DLD1 (cell line): Measurements from ENCODE around the gene ANGPTL2.

ENCODE experiments used
- in situ Hi-C: cut with HindIII; loops from 2 replicates; pipeline ENCODE4 v1.10.0; 2017; ENCODE audit warnings: low sequenced_read_pairs

Gene ANGPTL2

DNA sequence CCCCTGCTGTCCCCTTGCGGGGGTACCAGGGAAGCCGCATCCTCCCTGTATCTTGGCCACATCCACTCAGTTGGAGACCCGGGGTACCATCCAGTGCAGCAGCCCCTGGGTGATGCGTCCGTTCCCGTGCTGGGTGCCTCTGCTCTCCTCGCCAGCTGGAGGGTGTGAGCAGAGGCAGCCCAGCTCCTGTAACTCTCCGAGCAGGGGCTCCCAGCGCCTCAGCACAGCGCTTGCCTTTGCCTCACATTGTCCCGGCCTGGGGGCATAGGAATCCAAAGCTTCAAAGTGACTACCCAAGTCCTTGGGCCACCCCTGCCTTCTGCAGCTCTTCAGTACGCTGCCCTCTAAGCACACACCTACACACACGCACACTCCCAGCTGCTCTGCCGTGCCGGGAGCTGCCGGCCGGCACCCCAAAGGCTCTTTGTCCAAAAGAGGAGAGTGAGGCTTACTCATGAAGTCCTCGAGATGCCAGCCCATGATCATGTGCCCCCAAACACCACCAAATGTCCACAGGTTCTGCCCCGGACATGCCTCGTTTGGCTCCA is 733 bp downstream of the ANGPTL2 start:
- in situ Hi-C loops, result no loop called here

DNA sequence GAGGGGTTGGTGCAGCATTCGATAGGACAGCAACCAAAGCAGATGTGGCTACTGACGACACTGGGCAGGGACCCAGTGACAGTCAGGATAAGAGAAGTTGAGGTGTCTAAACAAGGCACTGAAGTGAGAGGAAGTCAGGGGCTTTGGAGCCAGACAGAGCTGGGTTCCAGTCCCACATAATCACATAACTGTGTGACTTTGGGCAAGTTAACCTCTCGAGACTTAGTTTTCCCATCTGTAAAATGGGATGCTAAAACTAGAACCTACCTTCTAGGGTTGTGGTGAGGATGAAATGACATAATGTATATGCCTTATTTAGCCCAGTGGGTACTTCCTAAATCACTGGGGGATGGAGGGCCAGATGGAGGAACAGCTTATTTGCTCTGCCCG is 3.1 kb downstream of the ANGPTL2 start:
- in situ Hi-C loops, result no loop called here

DNA sequence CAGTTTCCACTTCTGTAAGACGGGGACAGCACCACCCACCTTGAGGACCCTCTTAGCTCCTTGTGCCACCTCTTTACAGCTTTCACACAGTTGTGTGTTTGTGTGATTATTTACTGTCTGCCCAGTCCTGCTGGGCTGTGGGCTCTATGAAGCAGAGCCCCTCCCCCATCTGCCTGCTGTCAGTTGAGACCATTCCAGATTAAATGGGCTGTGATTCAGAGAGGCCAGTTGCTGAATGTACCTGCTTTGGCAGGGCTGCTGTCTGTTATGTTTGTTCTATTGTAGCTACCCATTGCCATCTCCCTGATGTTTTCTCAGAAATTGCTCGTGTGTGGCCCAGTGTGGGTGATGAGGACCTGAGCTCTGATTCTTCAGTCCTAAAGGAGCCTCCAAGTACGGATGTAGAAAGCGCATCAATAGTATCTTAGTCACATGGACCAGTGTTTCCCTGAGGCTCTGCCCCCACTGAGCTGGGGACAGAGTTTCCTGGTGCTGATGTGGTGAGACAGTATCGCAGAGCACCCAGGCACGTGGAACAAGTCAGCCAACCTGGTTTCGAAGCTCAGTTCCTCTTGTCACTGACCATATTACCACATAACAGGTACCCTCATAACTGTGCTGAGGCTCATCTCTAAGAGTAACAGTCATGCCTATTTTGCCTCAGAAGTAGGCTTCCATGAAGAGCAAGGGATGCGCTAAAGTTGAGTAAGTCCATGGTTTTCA is 3.7 kb downstream of the ANGPTL2 start:
- in situ Hi-C loops, result no loop called here

DNA sequence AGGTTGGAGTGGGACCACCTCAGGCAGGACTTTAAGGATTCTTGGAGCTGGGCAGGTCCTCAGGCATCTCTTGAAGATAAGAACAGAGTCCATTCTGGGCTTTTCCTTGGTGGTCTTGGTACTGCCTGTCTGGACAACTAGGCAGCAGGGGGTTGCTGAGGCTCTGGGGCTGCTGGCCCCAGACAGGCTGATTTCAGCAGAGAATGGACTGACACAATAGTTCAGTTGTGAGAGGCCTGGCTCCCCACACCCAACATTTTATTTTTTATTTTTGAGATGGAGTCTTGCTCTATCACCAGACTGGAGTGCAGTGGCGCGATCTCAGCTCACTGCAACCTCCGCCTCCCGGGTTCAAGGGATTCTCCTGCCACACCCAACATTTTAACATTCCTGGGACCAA is 4.6 kb downstream of the ANGPTL2 start:
- in situ Hi-C loops, result no loop called here

DNA sequence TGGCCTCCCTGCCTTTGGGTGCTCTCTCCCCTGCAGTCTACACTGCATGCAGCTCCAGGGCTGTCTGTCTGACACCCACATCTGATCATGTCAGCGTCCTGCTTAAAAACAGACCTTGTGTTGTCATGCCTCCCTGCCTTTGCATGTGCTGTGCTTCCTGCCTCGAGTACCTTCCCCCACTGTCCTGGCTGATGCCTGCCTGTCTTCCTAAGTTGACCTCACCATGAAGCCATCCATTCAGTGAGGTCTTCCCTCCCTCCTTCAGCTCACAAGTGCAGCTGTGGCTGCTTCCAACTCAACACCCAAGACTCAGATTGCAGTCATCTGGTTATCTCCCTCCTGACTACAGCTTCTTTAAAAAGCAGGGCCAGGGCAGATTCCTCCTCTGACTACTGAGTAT is 5.5 kb downstream of the ANGPTL2 start:
- in situ Hi-C loops, result no loop called here

DNA sequence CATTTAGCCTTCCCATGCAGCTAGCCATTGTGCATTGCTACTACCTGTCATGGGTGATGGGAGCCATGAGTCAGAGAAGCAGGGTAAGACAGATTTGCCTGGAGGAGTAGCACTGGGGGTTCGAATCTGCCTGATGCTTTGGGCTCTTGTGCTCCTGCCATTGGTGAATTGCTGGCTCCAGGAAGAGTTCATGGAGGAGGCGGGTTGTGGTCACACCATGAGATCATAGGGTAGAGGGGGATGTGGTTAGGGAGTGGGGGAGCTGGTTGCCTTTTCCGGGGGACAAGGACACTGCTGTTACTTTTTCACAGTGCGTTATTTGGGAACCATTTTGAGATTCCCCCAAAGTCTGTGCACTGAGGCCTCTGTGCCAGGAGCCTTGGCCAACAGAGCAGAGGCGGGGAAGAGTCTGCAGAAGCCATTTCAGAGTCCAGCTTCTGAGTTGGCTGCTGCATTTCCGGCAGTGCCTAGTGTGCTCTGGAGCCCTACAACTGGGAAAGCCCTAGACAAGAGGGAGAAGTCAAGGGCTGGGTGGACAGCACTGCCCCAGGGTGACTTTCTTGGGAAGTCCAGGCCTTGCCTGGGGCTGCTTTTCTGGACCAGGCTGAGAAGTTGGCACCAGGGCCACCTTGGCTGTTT is 6.2 kb downstream of the ANGPTL2 start:
- in situ Hi-C loops, result no loop called here

DNA sequence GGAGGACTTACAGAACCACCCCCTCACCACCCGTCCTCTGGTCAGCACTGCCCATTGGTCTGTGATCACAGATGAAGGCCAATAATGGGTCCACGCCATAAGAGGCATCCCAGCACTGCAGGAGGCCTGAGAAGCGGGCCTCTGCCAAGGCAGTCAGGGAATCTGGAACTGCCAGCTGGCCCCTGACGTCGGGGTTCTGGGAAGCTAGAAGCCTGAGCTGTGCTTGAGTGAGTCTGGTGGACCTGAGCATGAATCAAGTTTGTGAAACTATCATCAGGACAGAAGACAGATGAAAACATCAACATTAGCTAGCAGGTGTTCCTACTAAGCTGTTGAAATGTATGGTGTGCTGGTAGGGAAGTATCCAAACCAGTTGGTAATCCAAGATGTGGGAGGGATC is 7.8 kb downstream of the ANGPTL2 start:
- in situ Hi-C loops, result no loop called here

DNA sequence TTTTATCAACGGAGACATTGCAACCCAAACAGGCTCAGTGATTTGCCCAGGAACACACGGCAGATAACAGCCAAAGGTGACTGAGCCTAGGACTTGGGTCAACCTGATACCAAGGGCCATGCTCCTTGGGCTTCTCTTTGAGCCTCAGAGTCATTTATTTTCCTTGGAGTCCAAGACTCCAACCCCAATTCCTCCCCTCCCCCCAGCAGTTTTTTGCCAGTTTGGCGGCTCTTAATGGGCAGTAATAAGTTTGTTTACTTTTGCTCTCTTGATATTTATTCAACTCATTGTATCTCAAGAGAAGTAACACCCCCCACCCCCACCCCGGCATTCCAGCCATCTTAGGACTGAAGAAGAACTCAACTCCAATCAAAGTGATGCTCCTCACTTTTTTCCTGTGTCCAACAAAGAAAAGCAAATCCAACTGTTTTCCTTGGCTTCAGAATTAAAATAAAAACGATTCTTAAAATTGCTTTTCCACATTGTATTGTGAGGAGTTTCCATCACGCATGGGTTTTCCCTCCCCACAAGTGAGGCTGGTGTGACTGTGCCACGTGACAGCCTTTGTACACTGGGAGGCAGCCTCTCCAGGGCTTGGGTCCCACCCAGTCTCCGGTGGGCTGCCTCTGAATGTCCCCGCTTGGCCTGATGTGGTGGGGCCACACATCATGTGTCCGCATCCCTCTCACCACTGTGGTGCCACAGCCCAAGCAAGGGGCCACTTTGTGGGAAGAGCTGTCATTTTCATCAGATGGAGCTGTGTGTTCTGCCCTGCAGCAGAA is 9.1 kb downstream of the ANGPTL2 start:
- in situ Hi-C loops, result no loop called here

DNA sequence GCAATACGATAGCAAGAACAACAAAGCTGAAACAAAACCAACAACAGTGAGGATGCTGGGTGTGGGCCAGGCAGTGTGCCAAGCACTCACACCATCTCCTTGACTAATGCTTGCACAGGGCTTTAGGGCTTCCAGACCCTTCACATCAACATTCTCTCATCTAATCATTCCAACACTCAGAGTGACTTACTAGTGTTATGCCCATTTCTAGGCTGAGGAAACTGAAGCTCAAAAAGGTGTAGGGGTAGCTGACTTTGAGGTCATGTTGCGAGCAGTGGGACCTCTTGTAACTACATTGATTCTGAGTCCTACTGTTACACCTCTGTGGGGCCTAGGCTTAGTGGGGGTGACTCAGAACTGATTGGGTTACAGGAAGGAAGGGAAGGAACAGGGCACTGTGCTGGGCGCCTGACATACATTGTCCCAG is 9.7 kb downstream of the ANGPTL2 start:
- in situ Hi-C loops, result no loop called here

DNA sequence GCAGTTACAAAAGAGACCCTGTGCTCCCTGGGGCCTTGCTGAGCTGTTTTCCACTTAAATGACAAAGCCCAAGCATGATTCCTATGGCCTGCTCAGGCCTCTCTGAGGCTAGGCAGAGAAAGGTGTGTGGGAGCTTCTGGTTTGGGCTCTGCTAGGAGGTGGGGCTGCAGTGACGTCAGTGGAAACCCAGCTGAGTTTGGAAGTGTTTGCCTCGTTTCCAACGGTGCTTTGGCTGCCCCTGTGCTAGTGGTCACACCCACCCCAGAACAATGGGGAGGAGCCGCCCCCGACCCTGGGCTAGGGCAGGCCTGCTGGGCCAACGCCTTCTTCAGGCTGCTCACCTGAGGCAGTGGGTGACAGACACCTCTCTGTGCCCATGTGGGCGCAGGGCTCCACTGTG is 10.4 kb downstream of the ANGPTL2 start:
- in situ Hi-C loops, result no loop called here

DNA sequence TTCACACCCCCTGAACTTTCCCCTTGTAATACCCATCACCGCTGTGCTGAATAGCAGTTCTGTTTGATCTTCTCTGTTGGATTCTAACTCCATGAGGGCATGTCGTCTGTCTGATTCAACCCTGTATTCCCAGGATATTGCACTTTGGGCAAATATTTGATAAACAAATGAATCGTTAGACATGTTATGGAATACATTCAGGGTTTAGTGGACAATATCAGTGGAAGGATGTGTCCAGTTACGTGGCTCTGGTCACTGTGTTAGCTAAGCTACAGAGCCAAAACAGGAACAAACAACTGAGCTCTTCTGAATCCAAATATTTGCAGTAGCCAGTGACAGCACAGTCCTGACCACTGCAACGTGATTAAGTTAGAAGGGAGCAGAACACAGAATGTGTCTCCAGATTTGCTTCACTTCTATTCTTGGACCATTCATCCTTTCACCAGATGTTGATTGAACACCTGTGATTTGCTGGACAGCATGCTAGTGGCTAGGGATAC is 13.2 kb downstream of the ANGPTL2 start:
- in situ Hi-C loops, result no loop called here

DNA sequence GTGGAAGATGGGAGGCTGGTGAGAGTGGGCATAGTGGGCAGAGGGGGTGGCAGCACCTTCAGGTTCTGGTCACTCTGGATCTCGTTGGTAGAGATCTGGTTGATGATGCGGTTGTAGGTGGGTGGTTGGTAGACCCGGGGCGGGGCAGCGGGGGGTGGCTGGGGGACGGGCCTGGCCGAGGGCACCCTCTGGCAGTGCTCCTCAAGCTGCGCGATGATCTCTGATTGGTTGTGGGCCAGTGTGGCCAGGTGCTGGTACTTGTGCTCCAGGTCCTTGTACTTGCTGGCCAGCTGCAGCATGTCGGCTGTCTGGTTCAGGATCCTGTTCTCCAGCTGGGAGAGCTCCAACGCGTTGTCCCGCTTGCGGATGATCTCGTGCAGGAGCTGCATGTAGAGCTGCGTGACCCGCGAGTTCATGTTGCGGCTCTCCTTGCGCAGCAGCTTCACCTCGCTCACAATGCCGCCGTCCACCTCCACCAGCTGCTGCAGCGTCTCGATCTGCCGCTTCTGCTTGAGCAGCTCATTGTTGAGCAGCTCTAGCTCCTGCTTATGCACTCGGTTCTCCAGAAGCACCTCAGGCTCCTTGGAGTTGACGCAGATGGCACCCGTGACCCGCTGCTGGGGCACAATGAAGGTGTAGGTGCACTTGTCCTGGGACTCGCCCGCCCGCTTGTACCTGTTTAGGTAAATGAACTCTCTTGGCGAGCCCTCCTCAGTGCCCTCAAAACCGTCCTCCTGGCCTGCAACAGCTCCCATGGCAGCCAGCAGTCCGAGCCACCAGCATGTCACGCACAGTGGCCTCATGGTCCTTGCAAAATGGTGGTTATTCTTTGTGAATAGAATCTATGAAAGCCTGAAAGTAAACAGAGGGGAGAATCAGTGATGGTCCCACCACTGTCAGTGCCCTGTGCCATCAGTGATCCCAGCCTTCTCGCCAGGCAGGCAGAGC is 14.2 kb downstream of the ANGPTL2 start:
- in situ Hi-C loops, result no loop called here

DNA sequence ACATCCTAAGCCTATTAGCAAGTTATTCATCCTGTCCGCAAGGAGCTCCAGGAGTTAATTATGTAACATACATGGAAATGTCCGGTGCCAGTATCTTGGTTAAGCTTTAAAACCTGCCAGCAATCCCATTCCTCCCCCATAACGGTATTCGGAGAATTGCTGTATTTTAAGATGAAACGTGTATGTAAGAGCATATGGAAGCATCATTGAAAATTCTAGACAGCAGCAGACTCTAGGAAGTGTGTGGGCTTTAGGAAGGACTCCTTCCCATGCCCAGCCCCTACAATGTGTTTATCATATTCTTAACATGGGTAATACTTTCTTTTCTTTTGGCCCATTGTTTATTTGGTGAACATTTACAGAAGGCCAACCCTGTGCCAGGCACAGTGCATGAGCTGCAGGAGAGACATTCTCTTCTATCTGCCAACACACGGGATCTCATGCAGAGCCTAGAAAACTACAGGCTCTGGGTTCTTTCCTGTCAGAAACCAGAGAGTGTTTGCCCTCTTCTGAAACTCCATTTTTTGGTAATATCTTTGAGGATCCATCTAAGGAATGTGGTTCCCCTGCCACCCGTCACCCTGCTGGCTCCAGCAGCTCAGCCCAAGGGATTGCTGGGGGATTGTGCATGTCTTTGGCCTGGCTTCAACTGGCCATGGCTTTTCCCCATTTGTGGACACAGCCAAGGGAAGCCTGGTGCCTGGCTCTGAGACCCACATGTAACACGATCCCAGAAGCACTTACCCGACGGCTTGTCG is 15.1 kb downstream of the ANGPTL2 start:
- in situ Hi-C loops, result no loop called here

DNA sequence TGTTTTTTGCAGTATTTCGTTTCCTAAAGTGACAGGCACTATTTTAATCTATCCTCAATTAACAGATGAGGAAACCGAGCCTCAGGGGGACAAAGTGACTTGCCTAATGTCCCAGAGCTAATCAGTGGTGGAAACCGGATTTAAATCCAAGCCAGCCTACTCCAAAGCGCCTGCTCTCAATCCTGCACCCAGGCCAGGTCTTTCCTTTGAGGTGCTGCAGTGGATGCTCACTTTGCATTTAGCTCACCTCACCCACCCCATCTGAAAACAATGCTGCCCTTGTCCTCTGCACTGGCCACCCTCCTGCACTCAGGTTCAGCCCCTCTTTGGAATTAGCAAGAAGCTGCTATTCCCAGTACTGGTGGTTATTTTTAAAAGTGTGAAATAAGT is 16.0 kb downstream of the ANGPTL2 start:
- in situ Hi-C loops, result no loop called here

DNA sequence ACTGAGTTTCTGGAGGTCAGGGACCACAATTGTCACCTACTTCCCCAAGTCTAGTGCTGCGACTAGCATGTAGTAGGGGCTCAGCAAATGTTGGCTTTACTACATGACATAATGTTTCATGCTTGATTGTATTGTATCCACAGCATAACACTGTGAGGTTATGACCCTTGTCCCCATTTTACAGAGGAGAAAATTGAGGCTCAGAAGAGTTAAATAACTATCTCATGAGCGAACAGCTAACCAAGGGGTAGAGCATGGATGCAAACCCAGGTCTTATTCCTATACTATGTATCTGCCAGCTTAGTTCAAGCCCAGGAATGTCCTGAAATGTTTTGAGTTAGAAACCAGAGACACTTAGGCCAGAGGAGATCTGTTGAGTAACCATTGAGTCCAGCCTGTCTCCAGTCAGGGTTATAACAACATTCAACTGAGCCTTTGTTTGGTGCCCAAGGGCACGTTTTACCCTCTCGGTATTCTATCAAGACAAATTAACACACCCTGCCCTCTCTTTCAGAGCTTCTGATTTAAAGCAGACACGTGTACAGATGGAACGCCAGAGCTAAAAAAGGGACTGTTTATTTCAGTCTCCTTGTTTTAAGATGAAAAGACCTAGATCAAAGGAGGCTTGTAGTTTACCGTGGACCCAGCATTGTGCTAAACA is 16.5 kb downstream of the ANGPTL2 start:
- in situ Hi-C loops, result no loop called here

DNA sequence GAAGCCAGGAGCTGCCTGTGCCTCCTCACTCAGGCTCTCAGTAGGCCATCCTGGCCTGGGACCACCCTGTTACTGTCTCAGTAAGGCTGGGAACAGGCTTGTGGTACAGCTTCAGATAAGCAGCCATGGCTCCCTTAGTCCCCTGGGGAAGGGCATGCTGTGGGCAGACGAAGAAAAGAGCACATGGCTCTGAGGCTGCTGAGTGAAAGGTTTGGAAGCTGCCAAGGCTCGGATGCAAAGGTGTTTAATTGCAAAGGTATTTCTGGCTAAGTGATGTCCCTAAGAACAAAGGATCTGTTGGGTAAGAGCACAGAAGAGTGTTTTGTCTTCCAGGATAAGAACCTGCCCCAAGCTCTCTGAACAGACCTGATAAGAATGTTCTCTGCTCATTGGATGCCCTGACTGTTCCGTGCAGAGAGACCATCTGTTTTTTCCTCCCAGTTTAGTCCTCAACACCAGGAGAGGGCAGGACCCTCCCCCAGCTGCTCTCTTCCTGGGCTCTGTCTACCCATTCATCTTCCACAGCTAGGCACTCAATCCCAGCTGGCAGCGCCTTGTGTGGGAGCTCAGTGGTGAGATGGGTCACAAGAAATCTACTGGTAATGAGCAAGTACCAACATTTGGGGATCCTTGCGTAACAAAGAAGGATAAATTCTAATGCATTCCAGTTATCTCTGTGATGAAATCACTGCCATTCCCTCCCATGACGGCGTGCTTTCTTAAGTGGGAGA is 17.7 kb downstream of the ANGPTL2 start:
- in situ Hi-C loops, result no loop called here

DNA sequence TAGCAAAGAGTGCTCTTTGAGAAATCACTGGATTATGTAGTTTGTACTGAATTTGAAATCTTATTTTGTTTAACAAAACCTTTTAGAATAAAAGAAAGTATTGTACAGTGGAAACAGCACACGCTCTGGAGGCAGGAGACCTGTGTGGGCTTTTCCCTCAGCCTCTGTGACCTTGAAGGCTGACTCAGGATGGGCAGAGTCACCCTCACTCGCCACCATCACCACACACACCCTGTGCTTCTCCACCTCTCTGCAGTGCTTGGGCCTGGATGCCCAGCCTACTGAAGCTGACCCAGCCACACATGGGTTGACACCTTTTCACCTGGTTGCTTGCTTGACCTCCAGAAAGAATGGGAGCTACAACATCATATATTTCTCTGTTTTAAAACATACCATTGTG is 19.6 kb downstream of the ANGPTL2 start:
- in situ Hi-C loops, result no loop called here

DNA sequence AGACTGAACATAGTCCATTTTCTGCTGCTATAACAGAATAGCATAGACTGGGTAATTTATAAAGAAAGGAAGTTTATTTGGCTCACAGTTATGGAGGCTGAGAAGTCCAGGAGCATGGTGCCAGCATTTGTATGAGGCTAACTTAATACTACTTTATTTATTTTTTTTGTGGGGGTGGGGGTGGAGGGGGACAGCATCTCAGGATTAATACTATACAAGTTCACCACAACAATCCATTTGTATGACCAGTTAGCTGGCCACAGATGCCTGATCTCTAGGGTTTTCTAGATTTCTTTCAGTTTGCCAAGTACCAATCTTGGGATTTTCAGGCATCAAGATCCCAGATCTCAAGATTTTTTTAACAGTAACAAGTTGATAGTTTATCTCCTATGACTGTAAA is 20.3 kb downstream of the ANGPTL2 start:
- in situ Hi-C loops, result no loop called here

DNA sequence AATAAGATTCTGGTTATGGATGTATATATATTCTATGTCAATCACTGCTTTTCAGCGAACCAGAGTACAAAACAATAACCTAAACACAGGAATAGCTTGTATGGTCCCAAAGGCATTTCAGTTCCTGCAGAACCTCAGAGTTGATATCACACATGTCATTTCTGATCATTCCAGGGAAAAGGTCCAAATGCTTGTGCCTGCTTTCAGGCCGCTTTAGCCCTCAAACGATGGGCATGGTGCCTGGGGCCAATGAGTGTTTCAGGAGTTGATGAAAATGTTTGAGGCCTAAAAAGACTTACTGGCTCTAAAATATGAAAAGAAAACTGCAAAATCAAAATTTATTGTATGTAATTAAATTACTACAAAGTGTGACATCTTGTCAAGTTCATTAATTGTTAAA is 22.8 kb downstream of the ANGPTL2 start:
- in situ Hi-C loops, result no loop called here
